Middle frontal gyrus (tissue), 1 donor: Measurements from ENCODE around the gene NOP10.
"Not testable (repeated sequence)": the region's sequence is repeated elsewhere in the genome, so short reads cannot be mapped to it uniquely, and the experiment has no call there.

Experiments used
- DNase-seq: peaks from one replicate; pipeline ENCODE4 v3.0.0-alpha.2; 2015; ENCODE audit warnings: low spot score; ENCODE audit errors: extremely low spot score

NOP10 gene

DNA sequence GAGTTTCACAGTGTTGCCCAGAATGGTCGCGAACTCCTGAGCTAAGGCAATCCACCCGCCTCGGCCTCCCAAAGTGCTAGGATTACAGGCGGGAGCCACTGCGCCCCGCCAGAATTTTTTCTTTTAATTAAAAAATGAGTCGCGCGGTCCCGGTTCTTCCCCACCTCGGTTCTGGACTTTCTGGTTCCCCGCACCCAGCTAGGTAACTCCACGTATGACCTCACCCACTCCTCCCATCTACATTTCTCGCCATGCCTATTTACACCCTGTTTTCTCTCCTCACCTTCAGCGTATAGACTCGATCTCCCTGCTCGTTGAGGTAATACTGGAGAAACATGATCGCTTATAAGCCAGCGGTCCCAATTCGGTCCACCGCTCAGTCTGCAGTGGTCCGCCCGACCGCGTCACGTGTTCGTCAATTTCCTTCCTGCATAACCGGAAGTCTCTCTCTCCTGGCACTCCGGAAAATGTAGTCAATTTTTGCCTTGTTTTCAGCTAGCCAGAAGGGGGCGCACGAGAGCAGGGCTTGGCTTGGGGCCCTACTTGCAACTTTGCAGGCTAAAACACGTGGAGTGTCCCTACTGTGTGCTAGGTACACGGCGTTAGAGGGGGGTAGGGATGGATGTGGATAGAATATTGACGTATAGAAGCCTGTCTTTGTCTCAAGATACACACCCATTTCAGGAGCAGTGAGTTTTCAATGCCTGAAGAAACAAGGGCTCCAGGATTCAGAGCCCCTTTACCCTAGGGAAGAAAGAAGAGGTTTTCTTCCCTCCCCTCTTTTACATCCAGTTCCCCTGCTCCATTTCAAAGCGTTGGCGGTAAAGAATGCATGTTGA, at the start of gene NOP10, which contains the start of gene NUTM1:
Gene NOP10 (minus strand): TSS at position 400 of the 839 bp plus-strand sequence. CDS start 63 bp downstream, at position 337.
Gene NUTM1 (plus strand): TSS at position 579 of the 839 bp plus-strand sequence. CDS start 382 bp downstream, outside the sequence.
- DNase-seq, result peak; percentile 81

GRCh38 chr15:34389594-34390086, 46.7 kb upstream of the NOP10 start:
- not testable (repeated sequence) for DNase-seq

DNA sequence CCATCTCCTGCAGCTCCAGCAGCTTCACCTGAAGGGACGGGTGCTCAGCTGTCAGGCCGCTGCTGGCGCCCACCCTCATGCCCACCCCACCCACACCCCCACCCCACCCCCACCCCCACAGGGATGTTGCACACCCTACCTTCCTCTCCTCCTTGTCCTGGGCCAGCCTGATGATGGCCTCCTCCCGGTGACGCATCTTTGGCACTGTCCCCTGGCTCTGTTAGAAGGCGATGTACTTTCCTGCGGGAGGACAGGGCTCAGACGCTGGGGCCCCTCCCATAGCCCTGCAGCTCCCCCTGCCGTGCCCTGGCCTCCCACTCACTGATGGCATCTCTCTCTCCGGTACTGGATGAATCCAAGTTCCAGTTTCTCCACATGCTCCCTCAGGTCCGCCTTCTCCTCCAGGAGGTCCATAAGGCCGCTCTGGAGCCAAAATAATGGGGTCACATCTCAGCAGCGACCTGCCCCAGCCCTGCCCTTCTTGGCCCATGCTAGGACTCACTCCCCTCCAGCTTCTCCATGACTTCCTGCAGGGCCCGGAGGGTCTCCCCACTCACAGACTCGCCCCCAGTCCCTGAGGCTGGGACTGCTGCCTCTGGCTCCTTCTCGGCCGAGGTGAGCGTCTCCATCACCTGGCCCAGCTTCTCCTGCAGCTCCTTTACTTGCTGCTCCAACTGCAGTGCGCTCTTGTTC, 39.0 kb upstream of the NOP10 start:
- DNase-seq, result not testable (repeated sequence)

GRCh38 chr15:34380491-34380890, 37.6 kb upstream of the NOP10 start:
- DNase-seq, result not testable (repeated sequence)

DNA sequence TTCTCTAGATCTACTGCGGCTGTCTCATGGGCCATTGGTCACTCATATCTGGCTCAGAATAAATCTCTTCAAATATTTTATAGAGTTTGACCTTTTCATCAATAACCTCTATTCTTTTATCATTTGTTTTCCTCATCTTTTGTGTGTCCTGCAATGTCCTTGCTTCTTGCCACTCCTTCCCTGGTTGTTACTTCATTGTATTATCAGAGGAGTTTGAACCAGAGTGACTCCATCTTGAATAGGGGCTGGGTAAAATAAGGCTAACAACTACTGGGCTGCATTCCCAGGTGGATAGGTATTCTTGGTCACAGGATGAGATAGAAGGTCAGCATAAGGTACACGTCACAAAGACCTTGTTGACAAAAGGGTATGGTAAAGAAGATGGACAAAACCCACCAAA, 33.9 kb upstream of the NOP10 start:
- DNase-seq, result no peak

DNA sequence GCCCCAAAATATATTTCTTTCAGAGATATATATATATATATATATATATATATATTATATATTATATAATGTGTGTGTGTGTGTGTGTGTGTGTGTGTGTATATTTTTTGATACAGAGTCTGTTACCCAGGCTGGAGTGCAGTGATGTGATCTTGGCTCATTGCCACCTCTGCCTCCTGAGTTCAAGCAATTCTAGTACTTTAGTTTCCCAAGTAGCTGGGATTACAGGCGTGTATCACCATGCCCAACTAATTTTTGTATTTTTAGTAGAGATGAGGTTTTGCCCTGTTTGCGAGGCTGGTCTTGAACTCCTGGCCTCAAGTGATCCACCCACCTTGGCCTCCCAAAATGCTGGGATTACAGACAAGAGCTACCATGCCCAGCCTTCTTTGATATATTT, 32.6 kb upstream of the NOP10 start:
- not testable (repeated sequence) for DNase-seq

GRCh38 chr15:34374816-34375215, 31.9 kb upstream of the NOP10 start:
- DNase-seq, result no peak

- DNase-seq, result no peak
These were observed 31.0 kb upstream of the NOP10 start for GRCh38 chr15:34373951-34374350.

- DNase-seq, result no peak
These were observed 27.7 kb upstream of the NOP10 start for GRCh38 chr15:34370643-34371042.

DNA sequence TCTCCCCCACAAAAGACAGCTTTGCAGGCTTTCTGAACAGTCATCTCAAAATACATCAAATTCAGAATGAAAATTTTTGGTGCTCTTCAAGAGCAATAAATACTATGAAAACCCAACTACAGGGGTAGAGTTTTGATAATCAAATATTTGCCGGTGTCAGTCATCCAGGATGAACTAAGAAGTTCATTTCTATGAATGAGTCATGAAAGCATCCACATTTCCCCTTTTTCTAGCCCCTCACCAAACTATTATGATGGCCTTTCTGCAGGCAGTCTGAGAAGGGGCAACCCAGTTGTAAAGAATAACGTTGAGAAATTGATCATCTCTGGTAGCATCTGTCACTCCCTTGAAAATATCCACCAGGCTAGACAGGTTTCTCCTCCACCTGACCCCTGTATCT, 27.2 kb upstream of the NOP10 start:
- no peak for DNase-seq

- peak; percentile 86 for DNase-seq
These were observed 24.5 kb upstream of the NOP10 start, which contains the start of gene LPCAT4 for GRCh38 chr15:34367101-34368081. Gene LPCAT4, minus strand, starts transcription at chr15:34367196. Its CDS starts 96 bp downstream, at chr15:34367100.

DNA sequence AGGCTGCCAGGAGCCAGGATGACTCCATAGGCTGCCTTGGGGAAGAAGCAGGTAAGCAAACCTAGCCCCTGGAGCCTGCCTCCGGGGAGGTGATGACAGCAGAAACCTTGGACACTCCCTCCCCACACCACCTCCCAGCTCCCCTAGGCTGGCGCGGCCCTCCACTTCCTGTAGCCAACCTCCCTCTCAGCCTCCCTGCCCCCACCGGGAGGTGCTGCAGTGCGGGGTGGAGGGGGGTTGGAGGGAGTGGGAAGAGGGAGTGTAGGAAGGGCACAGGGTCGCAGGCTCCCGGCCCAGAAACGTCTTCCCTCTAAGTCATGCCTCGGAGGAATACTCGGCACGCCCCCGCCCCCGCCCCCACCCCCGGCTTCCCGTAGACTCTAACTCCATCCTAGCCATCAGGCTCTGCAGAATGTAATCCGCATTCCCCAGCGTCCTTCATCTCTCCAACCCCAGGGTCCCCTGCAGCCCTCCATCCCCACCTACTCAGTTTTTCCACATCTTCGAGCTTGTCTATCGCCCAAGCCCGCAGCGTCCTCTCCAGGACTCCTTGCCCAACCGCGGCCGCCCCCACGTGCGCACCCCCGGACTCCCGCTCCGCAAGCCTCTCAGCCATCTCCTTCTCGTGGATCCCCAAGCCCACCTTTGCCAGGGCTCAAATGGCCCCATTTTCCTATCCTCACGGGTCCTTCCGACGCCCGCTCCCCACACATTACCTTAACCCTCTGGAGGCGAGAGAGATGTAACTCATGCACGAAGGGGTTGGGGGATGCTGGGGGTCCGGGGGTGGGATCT, 23.5 kb upstream of the NOP10 start:
- DNase-seq, result peak; percentile 14

- no peak for DNase-seq
These were observed 22.9 kb upstream of the NOP10 start for GRCh38 chr15:34365836-34366235.

GRCh38 chr15:34365091-34365825, 22.3 kb upstream of the NOP10 start:
- DNase-seq, result no peak

- no peak for DNase-seq
These were observed 21.1 kb upstream of the NOP10 start for GRCh38 chr15:34364041-34364440.

- DNase-seq, result no peak
These were observed 19.3 kb upstream of the NOP10 start for GRCh38 chr15:34362047-34362773.

DNA sequence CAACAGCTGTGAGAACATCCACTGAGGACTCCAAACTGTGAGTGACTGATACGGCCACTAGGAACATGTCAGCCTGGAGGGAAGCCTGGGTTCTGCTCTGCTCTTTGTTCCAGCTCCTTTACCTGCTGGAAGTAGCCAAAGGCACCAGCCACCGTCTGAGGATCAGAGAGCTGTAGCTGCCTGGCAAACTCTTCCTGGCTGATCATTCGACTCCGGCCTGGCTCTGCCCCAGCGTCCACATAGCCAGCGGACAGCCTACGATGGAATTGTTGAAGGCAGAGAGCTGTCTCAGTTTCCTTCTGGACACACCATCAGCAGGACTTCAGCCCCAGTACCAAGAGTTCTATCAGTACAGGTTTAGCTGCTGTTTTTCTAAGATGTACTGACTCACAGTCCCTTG, 18.3 kb upstream of the NOP10 start:
- DNase-seq, result no peak

DNA sequence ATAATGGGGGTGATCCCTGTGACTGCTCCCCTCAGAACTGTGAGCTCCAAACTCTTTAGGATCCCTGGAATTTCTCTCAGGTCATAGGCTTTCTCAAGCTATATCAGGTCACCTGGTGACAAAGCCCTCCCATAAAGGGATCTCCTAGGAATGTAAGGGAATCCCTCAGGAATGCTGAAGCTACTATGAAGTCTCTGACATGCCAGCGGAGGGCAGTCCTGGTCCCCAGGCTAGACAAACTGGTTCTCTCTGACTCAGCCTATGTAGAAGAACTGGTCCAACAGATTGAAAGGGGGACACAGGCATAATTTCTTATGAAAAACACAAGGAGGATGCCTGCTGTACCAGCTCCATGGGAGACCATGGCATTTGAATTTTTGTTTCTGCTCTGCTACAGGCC, 17.4 kb upstream of the NOP10 start:
- DNase-seq, result no peak

DNA sequence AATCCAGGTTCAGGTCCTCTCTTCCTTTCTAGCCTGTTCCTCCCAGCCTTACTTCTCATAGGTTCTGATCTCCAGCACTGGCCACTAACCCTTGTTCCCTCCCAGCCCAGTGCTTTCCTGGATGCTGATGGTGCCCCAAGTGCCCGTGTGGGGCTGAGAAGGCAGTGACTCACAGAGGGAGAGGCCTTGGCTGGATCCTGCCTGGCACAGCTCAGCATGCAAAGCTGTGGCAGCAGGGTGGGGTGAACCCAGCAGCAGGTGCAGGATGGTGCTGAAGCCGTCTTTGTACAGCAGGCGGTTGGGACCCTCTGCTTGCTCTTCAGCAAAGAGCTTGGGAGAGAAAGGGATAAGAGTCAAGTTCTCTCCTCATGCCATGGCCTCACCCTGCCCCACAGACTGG, 16.5 kb upstream of the NOP10 start:
- DNase-seq, result no peak
